ENCODE data around the gene MNT. TPM values are rescaled to one million over a fixed set of nuclear protein-coding genes. Genes with fewer than 3 reads are reported as not detected.

Gene MNT
- total and polyA plus RNA-seq, 4 donors: 1.7 to 5.0 (median 2.6) TPM

- Histone ChIP-seq H3K9ac (ENCODE audit: low read depth in 1 of 2, low read length in 2 of 2) (no peak overlapping the region), H3K9me3 (ENCODE audit: control insufficient read depth in 4 of 4, low read length in 3 of 4) (no peaks in the 10 kb centered on the region), H3K36me3 (ENCODE audit: control insufficient read depth in 4 of 4, insufficient read depth in 3 of 4, low read depth in 1 of 4, low read length in 3 of 4) (peaks cover 2 to 30% (median 4%) of the 10 kb centered on the region in 4 donors), H3K4me3 (ENCODE audit: low read depth in 1 of 3, low read length in 3 of 3) (no peak overlapping the region), H3K4me1 (ENCODE audit: control insufficient read depth in 4 of 4, insufficient read depth in 4 of 4, low read length in 3 of 4) (peaks cover 0 to 2% (median 0%) of the 10 kb centered on the region in 4 donors), H3K27me3 (ENCODE audit: control insufficient read depth in 4 of 4, insufficient read depth in 4 of 4, low read length in 3 of 4) (no peaks in the 10 kb centered on the region), H3K27ac (ENCODE audit: low read depth in 1 of 2, low read length in 2 of 2) (no peak overlapping the region)
- 96% methylated on average over 12 of the region's 12 CpGs for WGBS
- no peak for TF ChIP-seq REST (IDR thresholded peaks at IDR 0.05)
- DNase-seq (ENCODE audit: low spot score): no peak
Observed at GRCh38 chr17:2364763-2365116, 36.1 kb downstream of the MNT start.

GRCh38 chr17:2363851-2364762 is 36.8 kb downstream of the MNT start:
- Histone ChIP-seq H3K4me1 (ENCODE audit: control insufficient read depth in 4 of 4, insufficient read depth in 4 of 4, low read length in 3 of 4) (no peaks in the 10 kb centered on the region), H3K4me3 (ENCODE audit: low read depth in 1 of 3, low read length in 3 of 3) (no peak overlapping the region), H3K27ac (ENCODE audit: low read depth in 1 of 2, low read length in 2 of 2) (no peak overlapping the region), H3K9ac (ENCODE audit: low read depth in 1 of 2, low read length in 2 of 2) (no peak overlapping the region), H3K27me3 (ENCODE audit: control insufficient read depth in 4 of 4, insufficient read depth in 4 of 4, low read length in 3 of 4) (no peaks in the 10 kb centered on the region), H3K9me3 (ENCODE audit: control insufficient read depth in 4 of 4, low read length in 3 of 4) (no peaks in the 10 kb centered on the region), H3K36me3 (ENCODE audit: control insufficient read depth in 4 of 4, insufficient read depth in 3 of 4, low read depth in 1 of 4, low read length in 3 of 4) (peaks cover 2 to 30% (median 4%) of the 10 kb centered on the region in 4 donors)
- WGBS: 81% methylated on average over 26 of the region's 26 CpGs
- DNase-seq (ENCODE audit: low spot score): no peak
- TF ChIP-seq NR2F2 (IDR thresholded peaks at IDR 0.05): no peak

GRCh38 chr17:2363318-2363717 is 37.5 kb downstream of the MNT start:
- no peak for DNase-seq (ENCODE audit: low spot score)
- H3K27ac ChIP-seq (ENCODE audit: low read depth in 1 of 2, low read length in 2 of 2): no peak overlapping the region
- 96% methylated on average over 21 of the region's 21 CpGs for WGBS
- TF ChIP-seq SP1 (IDR thresholded peaks at IDR 0.05) (no peak), CTCF (IDR thresholded peaks at IDR 0.05; ENCODE audit: low read depth, low read length, missing input control) (no peak), FOXA1 (IDR thresholded peaks at IDR 0.05) (no peak), GABPA (IDR thresholded peaks at IDR 0.05 in 1 of 2, conservative IDR thresholded peaks at IDR 0.05 in 1 of 2) (no peak), NR2F2 (IDR thresholded peaks at IDR 0.05) (no peak), YY1 (IDR thresholded peaks at IDR 0.05) (no peak), HNF4G (IDR thresholded peaks at IDR 0.05) (no peak), REST (IDR thresholded peaks at IDR 0.05) (no peak), RAD21 (IDR thresholded peaks at IDR 0.05) (no peak), ZBTB33 (IDR thresholded peaks at IDR 0.05) (no peak), TAF1 (conservative IDR thresholded peaks at IDR 0.05) (no peak)
- no peak overlapping the region for H3K4me3 ChIP-seq (ENCODE audit: low read depth in 1 of 3, low read length in 3 of 3)
- H3K36me3 ChIP-seq (ENCODE audit: control insufficient read depth in 4 of 4, insufficient read depth in 3 of 4, low read depth in 1 of 4, low read length in 3 of 4): peaks cover 2 to 30% (median 4%) of the 10 kb centered on the region in 4 donors
- H3K4me1 ChIP-seq (ENCODE audit: control insufficient read depth in 4 of 4, insufficient read depth in 4 of 4, low read length in 3 of 4): no peaks in the 10 kb centered on the region
- H3K27me3 ChIP-seq (ENCODE audit: control insufficient read depth in 4 of 4, insufficient read depth in 4 of 4, low read length in 3 of 4): no peaks in the 10 kb centered on the region
- no peaks in the 10 kb centered on the region for H3K9me3 ChIP-seq (ENCODE audit: control insufficient read depth in 4 of 4, low read length in 3 of 4)
- H3K9ac ChIP-seq (ENCODE audit: low read depth in 1 of 2, low read length in 2 of 2): no peak overlapping the region

Data from liver (tissue), 9 donors.